ENCODE measurements around the gene ZNF324. TPM values are rescaled to one million over a fixed set of nuclear protein-coding genes. Genes with fewer than 3 reads are reported as not detected.

The ZNF324 gene
- total and polyA plus RNA-seq, 2 of the 13 experiments (the other 11 are each of a cell fraction or from before 2014, with no cell fraction given): 1.1 to 4.7 TPM

- TF ChIP-seq ZNF687 (CRISPR knock-in tag; IDR thresholded peaks at IDR 0.05) (peak; percentile 85), SNAI1 (CRISPR knock-in tag; IDR thresholded peaks at IDR 0.05; ENCODE audit: borderline replicate concordance) (no peak), HDAC6 (IDR thresholded peaks at IDR 0.05; ENCODE audit: low read depth, low read length) (no peak), ARNT (IDR thresholded peaks at IDR 0.05) (no peak), ZBTB14 (CRISPR knock-in tag; IDR thresholded peaks at IDR 0.05) (no peak), ZBTB10 (CRISPR knock-in tag; IDR thresholded peaks at IDR 0.05; ENCODE audit: borderline replicate concordance) (no peak), MED13 (CRISPR knock-in tag; IDR thresholded peaks at IDR 0.05) (no peak), ZNF317 (CRISPR knock-in tag; IDR thresholded peaks at IDR 0.05) (no peak), GZF1 (CRISPR knock-in tag; IDR thresholded peaks at IDR 0.05) (no peak), KDM2A (CRISPR knock-in tag; IDR thresholded peaks at IDR 0.05; ENCODE audit: borderline replicate concordance, low read depth) (peak; percentile 78), ZNF691 (CRISPR knock-in tag; IDR thresholded peaks at IDR 0.05; ENCODE audit: borderline replicate concordance, low read depth) (no peak), MAFF (IDR thresholded peaks at IDR 0.05; ENCODE audit: low read depth, low read length) (no peak), ZNF768 (CRISPR knock-in tag; IDR thresholded peaks at IDR 0.05) (0 out of 2 replicates have a peak, but pooled peaks have one; percentile 4), JDP2 (CRISPR knock-in tag; IDR thresholded peaks at IDR 0.05; ENCODE audit: borderline replicate concordance) (no peak), SAFB2 (CRISPR knock-in tag; IDR thresholded peaks at IDR 0.05; ENCODE audit: borderline replicate concordance, low read depth) (no peak), TFAP4 (IDR thresholded peaks at IDR 0.05; ENCODE audit: borderline replicate concordance, low read depth) (peak; percentile 39; the same call in 1 of the 2 replicates), ZNF660 (CRISPR knock-in tag; IDR thresholded peaks at IDR 0.05; ENCODE audit: borderline replicate concordance, low read depth) (no peak), ZNF331 (CRISPR knock-in tag; IDR thresholded peaks at IDR 0.05) (no peak), SMARCE1 (IDR thresholded peaks at IDR 0.05; ENCODE audit: borderline replicate concordance) (no peak), TGIF2 (CRISPR knock-in tag; IDR thresholded peaks at IDR 0.05) (peak; percentile 83; the same call in 1 of the 2 replicates)
These were observed at the start of gene ZNF324 (continued) for GRCh38 chr19:58466760-58467589.
